ENCODE results near the gene SMOC2. TPM values are rescaled to one million over a fixed set of nuclear protein-coding genes. Genes with fewer than 3 reads are reported as not detected.

Gene SMOC2
- total RNA-seq, 3 donors from 2014 or later (not counting 1 experiment from before 2014, with no cell fraction given): not detected

DNA sequence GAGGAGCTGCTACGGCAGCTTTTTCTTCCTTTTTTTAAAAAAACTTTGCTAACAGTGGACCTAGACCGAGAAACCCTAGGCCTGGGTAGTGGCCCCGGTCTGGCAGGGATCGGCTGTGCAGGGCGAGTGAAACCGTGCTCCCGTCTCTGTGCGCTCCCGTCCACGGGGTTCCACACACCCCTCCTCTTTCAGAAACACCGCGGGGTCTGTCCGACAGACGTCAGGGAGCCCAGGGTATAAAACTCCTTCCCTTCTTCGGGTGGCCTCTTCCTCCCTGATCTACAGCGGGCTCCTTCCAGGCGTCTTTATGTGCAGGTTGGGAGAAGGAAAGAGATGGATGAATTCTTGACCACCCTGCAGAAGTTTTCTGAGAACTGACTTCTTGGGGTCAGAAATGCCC is 27.1 kb upstream of the SMOC2 start:
- no peak for ATAC-seq
- H3K4me3 Mint-ChIP-seq: no peak overlapping the region
- intact Hi-C loops (cut with micrococcal nuclease): no loop called here

DNA sequence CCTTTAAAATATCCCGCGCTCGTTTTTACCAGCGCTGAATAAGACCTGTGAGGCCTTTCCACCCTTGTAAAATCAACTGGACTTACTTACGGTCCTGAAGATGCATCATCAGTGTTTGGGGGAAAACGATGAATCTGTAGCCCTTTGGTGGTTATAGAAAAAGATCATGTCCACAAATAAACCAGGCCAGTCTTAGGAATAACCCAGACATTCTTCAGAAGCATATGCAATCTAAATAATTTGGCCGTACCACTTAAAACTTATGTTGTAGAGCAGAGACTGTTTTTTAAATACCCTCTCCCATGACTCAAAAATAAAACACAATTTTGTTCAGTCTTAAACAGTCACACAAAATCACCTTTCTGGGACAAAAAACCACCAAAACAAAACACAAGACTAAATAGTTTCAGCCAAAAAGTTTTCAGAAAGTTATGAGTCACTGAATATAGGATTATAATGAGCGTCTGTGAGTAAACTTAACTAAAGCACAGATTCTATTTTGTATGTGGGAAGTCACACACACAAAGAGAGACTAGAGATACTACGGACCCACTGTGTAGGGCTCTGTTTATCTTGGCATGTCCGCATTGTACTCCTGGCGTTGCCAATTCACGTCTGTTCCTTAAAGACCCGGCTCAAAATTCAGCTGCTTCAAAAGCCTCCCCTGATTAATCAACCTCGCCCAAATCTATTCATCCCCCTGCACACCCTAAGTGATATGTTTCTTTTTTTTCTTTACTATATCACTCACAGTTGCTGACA is 26.5 kb upstream of the SMOC2 start:
- Histone ChIP-seq H3K27ac (ENCODE audit: low read length) (no peak overlapping the region), H3K27me3 (ENCODE audit: control insufficient read depth, insufficient read depth, low read length) (no peaks in the 10 kb centered on the region), H3K4me3 (ENCODE audit: low read length) (no peak overlapping the region), H3K4me1 (ENCODE audit: control insufficient read depth, insufficient read depth, low read length) (no peaks in the 10 kb centered on the region), H3K9me3 (ENCODE audit: control insufficient read depth, insufficient read depth, low read length) (no peaks in the 10 kb centered on the region), H3K36me3 (ENCODE audit: control insufficient read depth, insufficient read depth, low read length) (no peaks in the 10 kb centered on the region)
- TF ChIP-seq, protein P1, sequence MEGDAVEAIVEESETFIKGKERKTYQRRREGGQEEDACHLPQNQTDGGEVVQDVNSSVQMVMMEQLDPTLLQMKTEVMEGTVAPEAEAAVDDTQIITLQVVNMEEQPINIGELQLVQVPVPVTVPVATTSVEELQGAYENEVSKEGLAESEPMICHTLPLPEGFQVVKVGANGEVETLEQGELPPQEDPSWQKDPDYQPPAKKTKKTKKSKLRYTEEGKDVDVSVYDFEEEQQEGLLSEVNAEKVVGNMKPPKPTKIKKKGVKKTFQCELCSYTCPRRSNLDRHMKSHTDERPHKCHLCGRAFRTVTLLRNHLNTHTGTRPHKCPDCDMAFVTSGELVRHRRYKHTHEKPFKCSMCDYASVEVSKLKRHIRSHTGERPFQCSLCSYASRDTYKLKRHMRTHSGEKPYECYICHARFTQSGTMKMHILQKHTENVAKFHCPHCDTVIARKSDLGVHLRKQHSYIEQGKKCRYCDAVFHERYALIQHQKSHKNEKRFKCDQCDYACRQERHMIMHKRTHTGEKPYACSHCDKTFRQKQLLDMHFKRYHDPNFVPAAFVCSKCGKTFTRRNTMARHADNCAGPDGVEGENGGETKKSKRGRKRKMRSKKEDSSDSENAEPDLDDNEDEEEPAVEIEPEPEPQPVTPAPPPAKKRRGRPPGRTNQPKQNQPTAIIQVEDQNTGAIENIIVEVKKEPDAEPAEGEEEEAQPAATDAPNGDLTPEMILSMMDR (IDR thresholded peaks at IDR 0.05): no peak
- DNase-seq (no peak), ATAC-seq (no peak)
- Mint-ChIP-seq H3K36me3 (no peaks in the 10 kb centered on the region), H3K27me3 (ENCODE audit: low read depth in 2 of 2) (peaks cover 0 to 8% of the 10 kb centered on the region in 2 donors), H3K27ac (no peak overlapping the region), H3K4me3 (no peak overlapping the region), H3K9me3 (no peaks in the 10 kb centered on the region), H3K4me1 (no peaks in the 10 kb centered on the region)
- intact Hi-C loops (cut with micrococcal nuclease): no loop called here
- WGBS (ENCODE audit: insufficient coverage): 86% methylated on average over 13 of the region's 14 CpGs

More for the DNA sequence above, 27.1 kb upstream of the SMOC2 start:
- TF ChIP-seq, protein P1 (IDR thresholded peaks at IDR 0.05): no peak
- no peaks in the 10 kb centered on the region for H3K9me3 ChIP-seq (ENCODE audit: control insufficient read depth, insufficient read depth, low read length)
- H3K27me3 Mint-ChIP-seq (ENCODE audit: low read depth in 2 of 2): peaks cover 0 to 8% of the 10 kb centered on the region in 2 donors
- H3K9me3 Mint-ChIP-seq: no peaks in the 10 kb centered on the region
- H3K36me3 ChIP-seq (ENCODE audit: control insufficient read depth, insufficient read depth, low read length): no peaks in the 10 kb centered on the region
- WGBS (ENCODE audit: insufficient coverage): 92% methylated on average over 14 of the region's 17 CpGs
- no peaks in the 10 kb centered on the region for H3K36me3 Mint-ChIP-seq
- no peaks in the 10 kb centered on the region for H3K4me1 ChIP-seq (ENCODE audit: control insufficient read depth, insufficient read depth, low read length)
- no peak overlapping the region for H3K27ac ChIP-seq (ENCODE audit: low read length)
- no peak for DNase-seq
- no peaks in the 10 kb centered on the region for H3K4me1 Mint-ChIP-seq
- H3K27me3 ChIP-seq (ENCODE audit: control insufficient read depth, insufficient read depth, low read length): no peaks in the 10 kb centered on the region
- no peak overlapping the region for H3K4me3 ChIP-seq (ENCODE audit: low read length)
- no peak overlapping the region for H3K27ac Mint-ChIP-seq

DNA sequence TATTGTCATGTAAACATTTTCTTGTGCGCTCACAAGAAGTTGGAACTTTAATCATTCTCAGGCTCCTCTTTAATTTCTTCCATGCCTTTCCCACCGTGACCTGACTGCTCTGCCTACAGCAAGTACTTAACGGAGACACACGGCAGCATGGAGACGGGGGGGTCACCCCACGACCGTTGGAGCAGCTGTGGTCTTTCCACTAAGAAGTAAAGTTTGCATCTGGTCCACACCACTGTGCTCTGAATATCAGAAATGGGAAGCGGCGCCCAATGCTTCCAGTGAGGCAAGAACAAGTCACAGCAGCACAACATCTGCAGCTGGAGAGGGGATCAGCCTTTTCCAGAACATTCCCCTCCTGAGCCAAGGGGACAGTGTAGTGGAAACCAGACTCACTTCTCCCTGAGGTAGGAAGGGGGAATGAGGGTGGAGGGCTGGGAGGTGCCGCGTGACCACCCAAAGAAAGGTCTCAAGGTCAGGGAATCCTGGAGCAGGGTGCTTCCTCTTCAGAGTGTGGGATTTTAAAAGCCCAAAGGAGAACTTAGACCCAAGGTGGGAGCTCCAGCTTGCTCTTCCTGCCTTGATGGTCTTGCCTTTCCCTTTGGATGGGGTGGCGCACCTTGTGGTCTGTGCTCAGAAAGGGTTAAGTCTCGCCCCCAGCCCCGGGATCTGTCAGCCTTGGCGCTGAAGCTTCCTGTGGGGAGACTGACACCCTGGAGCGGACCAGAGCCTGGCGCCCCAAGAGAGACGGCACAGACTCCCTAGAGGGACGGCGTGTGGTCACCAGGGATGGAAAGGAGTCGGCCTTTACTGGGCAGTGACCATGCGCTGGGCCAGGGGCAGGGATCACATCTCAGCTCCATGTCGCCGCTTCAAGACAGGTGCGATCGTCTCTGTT is 25.6 kb upstream of the SMOC2 start:
- TF ChIP-seq, protein P1 (IDR thresholded peaks at IDR 0.05): no peak
- ATAC-seq: no peak
- Mint-ChIP-seq H3K27ac (no peak overlapping the region), H3K4me3 (no peak overlapping the region), H3K4me1 (no peaks in the 10 kb centered on the region), H3K36me3 (no peaks in the 10 kb centered on the region), H3K9me3 (no peaks in the 10 kb centered on the region), H3K27me3 (ENCODE audit: low read depth in 2 of 2) (peaks cover 0 to 8% of the 10 kb centered on the region in 2 donors)
- 87% methylated on average over 26 of the region's 26 CpGs for WGBS (ENCODE audit: insufficient coverage)
- Histone ChIP-seq H3K27ac (ENCODE audit: low read length) (no peak overlapping the region), H3K9me3 (ENCODE audit: control insufficient read depth, insufficient read depth, low read length) (no peaks in the 10 kb centered on the region), H3K27me3 (ENCODE audit: control insufficient read depth, insufficient read depth, low read length) (no peaks in the 10 kb centered on the region), H3K4me1 (ENCODE audit: control insufficient read depth, insufficient read depth, low read length) (no peaks in the 10 kb centered on the region), H3K4me3 (ENCODE audit: low read length) (no peak overlapping the region), H3K36me3 (ENCODE audit: control insufficient read depth, insufficient read depth, low read length) (no peaks in the 10 kb centered on the region)
- intact Hi-C loops (cut with micrococcal nuclease): no loop called here
- no peak for DNase-seq
